Colonic mucosa (tissue), 4 donors: ENCODE data around the gene HNRNPH3. TPM values are rescaled to one million over a fixed set of nuclear protein-coding genes. Genes with fewer than 3 reads are reported as not detected.

ENCODE experiments used
- DNase-seq: peaks from one replicate; pipeline ENCODE4 v3.0.0-alpha.2; 2020
- H3K27ac ChIP-seq: fragments of 200-600 bp; one replicate; pipeline ENCODE4 v1.8.0; 2021
- H3K27me3 ChIP-seq: fragments of 200-600 bp; one replicate; pipeline ENCODE4 v1.8.0; 2021
- H3K36me3 ChIP-seq: fragments of 200-600 bp; one replicate; pipeline ENCODE4 v1.8.0; 2021
- H3K4me1 ChIP-seq: fragments of 200-600 bp; one replicate; pipeline ENCODE4 v1.8.0; 2021; ENCODE audit warnings: mild to moderate bottlenecking
- H3K4me3 ChIP-seq: fragments of 200-600 bp; one replicate; pipeline ENCODE4 v1.8.0; 2021
- H3K9ac ChIP-seq, 2 donors: one replicate each; pipeline ENCODE4 v1.7.0; 2013; ENCODE audit warnings: control low read depth in 2 of 2, low read depth in 2 of 2, low read length in 2 of 2
- H3K9me3 ChIP-seq: fragments of 200-600 bp; one replicate; pipeline ENCODE4 v1.8.0; 2021
- intact Hi-C: fragments of 100-400 bp; cut with DNase I; formaldehyde crosslinking; loops from one replicate; pipeline ENCODE4 v1.14.1; 2022
- total RNA-seq, 2 donors: library from RNA; stranded (reverse); fragmentation: NEBNext Ultra II Directional in 1 of 2; extraction: Animal tissue kit (Norgen Biotek cat#: 25700) in 1 of 2; gene quantifications; one replicate each; pipeline ENCODE4 v1.2.1, GENCODE V29; 2021
- TF ChIP-seq, protein P1 (sequence below): fragments of 200-600 bp; IDR thresholded peaks from one replicate; pipeline ENCODE4 v1.8.0; 2022; ENCODE audit warnings: antibody characterized with exemption, mild to moderate bottlenecking
- donor health status: healthy.
- donor health status: DM: no; HTN: no; CAD: no.
- donor health status: DM: no; HTN: no; CAD: no.

The HNRNPH3 gene
- total RNA-seq, 2 donors from 2014 or later, result 74.4 to 130 TPM

- no peaks in the 10 kb centered on the region for H3K27me3 ChIP-seq
- H3K36me3 ChIP-seq, result no peaks in the 10 kb centered on the region
- H3K9me3 ChIP-seq, result no peaks in the 10 kb centered on the region
- intact Hi-C loops, result no loop called here
- H3K27ac ChIP-seq, result no peak overlapping the region
- H3K4me1 ChIP-seq, result peaks cover 8% of the 10 kb centered on the region
- no peak overlapping the region for H3K9ac ChIP-seq
- no peak overlapping the region for H3K4me3 ChIP-seq
- TF ChIP-seq, protein P1, sequence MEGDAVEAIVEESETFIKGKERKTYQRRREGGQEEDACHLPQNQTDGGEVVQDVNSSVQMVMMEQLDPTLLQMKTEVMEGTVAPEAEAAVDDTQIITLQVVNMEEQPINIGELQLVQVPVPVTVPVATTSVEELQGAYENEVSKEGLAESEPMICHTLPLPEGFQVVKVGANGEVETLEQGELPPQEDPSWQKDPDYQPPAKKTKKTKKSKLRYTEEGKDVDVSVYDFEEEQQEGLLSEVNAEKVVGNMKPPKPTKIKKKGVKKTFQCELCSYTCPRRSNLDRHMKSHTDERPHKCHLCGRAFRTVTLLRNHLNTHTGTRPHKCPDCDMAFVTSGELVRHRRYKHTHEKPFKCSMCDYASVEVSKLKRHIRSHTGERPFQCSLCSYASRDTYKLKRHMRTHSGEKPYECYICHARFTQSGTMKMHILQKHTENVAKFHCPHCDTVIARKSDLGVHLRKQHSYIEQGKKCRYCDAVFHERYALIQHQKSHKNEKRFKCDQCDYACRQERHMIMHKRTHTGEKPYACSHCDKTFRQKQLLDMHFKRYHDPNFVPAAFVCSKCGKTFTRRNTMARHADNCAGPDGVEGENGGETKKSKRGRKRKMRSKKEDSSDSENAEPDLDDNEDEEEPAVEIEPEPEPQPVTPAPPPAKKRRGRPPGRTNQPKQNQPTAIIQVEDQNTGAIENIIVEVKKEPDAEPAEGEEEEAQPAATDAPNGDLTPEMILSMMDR, result no peak
- DNase-seq, result no peak
Measured at GRCh38 chr10:68296843-68297663, 34.8 kb upstream of the HNRNPH3 start.

DNA sequence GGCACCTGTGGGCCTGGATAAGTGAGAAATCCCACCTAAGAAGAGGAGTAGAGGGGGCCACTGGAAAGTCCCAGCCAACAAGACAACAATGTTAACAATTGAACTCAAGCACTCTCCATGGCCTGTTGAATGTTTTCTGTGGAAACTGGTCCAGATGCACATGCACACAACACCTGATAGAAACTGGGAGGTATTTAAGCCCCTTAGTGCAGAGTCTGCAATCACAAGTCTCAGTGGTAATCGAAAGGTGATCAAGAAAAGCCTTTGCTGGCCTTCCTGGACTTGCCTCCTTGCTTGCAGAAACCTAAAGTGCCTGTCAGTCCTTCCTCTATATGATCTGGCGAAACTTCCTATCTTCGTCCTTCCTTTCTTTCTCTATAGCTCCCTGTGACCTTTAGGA is 30.6 kb upstream of the HNRNPH3 start:
- Histone ChIP-seq H3K9ac (no peak overlapping the region), H3K36me3 (no peaks in the 10 kb centered on the region), H3K4me3 (no peak overlapping the region), H3K27ac (no peak overlapping the region), H3K4me1 (peaks cover 8% of the 10 kb centered on the region), H3K9me3 (no peaks in the 10 kb centered on the region), H3K27me3 (no peaks in the 10 kb centered on the region)
- TF ChIP-seq, protein P1, result no peak
- intact Hi-C loops, result loop anchor here (5.0 kb wide), 1 partner anchor 84 kb away; no protein-coding TSS in a partner anchor
- no peak for DNase-seq

DNA sequence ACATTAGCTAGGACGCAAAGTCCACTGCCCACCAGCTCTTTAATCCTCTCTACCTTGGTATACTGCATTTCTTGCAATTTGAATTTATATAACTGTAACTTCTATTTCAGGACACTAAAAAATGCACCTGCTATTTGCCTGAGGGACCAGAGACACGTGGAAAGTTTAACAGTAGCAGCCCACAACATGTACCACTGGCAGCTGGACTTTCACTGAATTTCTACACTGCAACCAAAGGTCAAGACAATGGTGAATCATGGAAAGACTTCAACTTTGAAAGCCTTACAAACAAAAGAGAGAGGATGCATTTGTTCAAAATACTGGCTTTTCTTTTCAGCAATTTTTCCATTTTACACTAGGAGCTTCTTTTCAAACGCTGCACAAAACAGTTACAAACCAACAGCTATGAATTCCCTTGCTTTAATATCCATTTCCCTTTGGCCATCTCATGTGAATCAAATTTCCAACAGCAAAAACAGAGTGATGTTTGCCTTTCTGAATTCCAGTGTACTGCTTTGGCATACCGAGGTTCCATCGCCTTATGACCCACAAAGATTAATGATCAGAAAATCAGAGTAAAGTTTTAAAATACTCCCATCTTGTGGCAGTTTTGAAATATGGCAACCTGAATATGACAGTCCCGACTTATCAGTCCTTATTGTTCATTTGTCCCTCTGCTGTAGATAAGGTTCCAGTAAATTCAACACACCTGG is 29.9 kb upstream of the HNRNPH3 start:
- no peak overlapping the region for H3K4me3 ChIP-seq
- DNase-seq, result no peak
- intact Hi-C loops, result loop anchor here (5.0 kb wide), 1 partner anchor 85 kb away; no protein-coding TSS in a partner anchor
- no peak overlapping the region for H3K9ac ChIP-seq
- no peak overlapping the region for H3K27ac ChIP-seq
- H3K4me1 ChIP-seq, result peaks cover 8% of the 10 kb centered on the region
- TF ChIP-seq, protein P1, result peak; percentile 59
- H3K27me3 ChIP-seq, result no peaks in the 10 kb centered on the region
- H3K36me3 ChIP-seq, result no peaks in the 10 kb centered on the region
- no peaks in the 10 kb centered on the region for H3K9me3 ChIP-seq

- DNase-seq, result no peak
- Histone ChIP-seq H3K4me3 (no peak overlapping the region), H3K9ac (no peak overlapping the region), H3K36me3 (no peaks in the 10 kb centered on the region), H3K27ac (no peak overlapping the region), H3K27me3 (no peaks in the 10 kb centered on the region), H3K4me1 (peaks cover 8% of the 10 kb centered on the region), H3K9me3 (no peaks in the 10 kb centered on the region)
- intact Hi-C loops, result loop anchor here (5.0 kb wide), 1 partner anchor 85 kb away; no protein-coding TSS in a partner anchor
- TF ChIP-seq, protein P1, result no peak
Measured at GRCh38 chr10:68302503-68302823, 29.4 kb upstream of the HNRNPH3 start.

DNA sequence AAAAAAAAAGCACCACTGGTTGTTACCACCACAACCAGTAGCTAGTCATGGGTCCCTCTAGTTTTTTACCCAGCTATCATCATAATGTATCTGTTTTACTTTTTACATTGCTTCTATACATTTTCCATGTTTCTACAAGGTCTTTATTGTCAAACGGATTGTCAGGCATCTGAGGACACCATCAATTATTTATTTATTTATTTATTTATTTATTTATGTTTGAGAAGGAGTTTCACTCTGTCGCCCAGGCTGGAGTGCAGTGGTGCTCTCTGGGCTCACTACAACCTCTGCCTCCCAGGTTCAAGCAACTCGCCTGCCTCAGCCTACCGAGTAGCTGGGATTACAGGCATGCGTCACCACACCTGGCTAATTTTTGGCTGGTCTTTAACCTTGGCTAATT is 29.0 kb upstream of the HNRNPH3 start:
- TF ChIP-seq, protein P1, result no peak
- intact Hi-C loops, result loop anchor here (5.0 kb wide), 1 partner anchor 86 kb away; no protein-coding TSS in a partner anchor
- no peaks in the 10 kb centered on the region for H3K9me3 ChIP-seq

More for the DNA sequence above, 29.0 kb upstream of the HNRNPH3 start:
- no peak overlapping the region for H3K9ac ChIP-seq
- peaks cover 8% of the 10 kb centered on the region for H3K4me1 ChIP-seq
- H3K36me3 ChIP-seq, result no peaks in the 10 kb centered on the region
- H3K4me3 ChIP-seq, result no peak overlapping the region
- H3K27me3 ChIP-seq, result no peaks in the 10 kb centered on the region
- H3K27ac ChIP-seq, result no peak overlapping the region
- DNase-seq, result no peak
